ENCODE results near the gene PRTN3.
A peak's percentile ranks its signal among the peaks of the same experiment; 100 is the strongest.
"Not testable (repeated sequence)": the region's sequence is repeated elsewhere in the genome, so short reads cannot be mapped to it uniquely, and the experiment has no call there.

The PRTN3 gene

GRCh38 chr19:849195-849594 is 8.4 kb downstream of the PRTN3 start:
- DNase-seq, result not testable (repeated sequence)

- DNase-seq, result peak; percentile 88
Measured at GRCh38 chr19:850221-850978, 9.6 kb downstream of the PRTN3 start.

- no peak for DNase-seq
Measured at GRCh38 chr19:850979-851335, 10.2 kb downstream of the PRTN3 start.

GRCh38 chr19:852136-853013 is 11.6 kb downstream of the PRTN3 start, which contains the start of gene ELANE:
Gene ELANE, plus strand, starts transcription at chr19:852303. Its CDS starts 26 bp downstream, at chr19:852329.
- DNase-seq, result no peak

- no peak for DNase-seq
Measured at GRCh38 chr19:853014-853585, 12.3 kb downstream of the PRTN3 start.

GRCh38 chr19:853614-854220 is 12.9 kb downstream of the PRTN3 start:
- not testable (repeated sequence) for DNase-seq

GRCh38 chr19:854549-854948 is 13.8 kb downstream of the PRTN3 start:
- DNase-seq, result no peak

- no peak for DNase-seq
Measured at GRCh38 chr19:855142-855541, 14.3 kb downstream of the PRTN3 start.

- DNase-seq, result no peak
Measured at GRCh38 chr19:855566-856120, 14.8 kb downstream of the PRTN3 start.

GRCh38 chr19:858284-858683 is 17.5 kb downstream of the PRTN3 start:
- DNase-seq, result no peak

GRCh38 chr19:858868-859843 is 18.4 kb downstream of the PRTN3 start, which contains the start of gene CFD:
Gene CFD, plus strand, starts transcription at chr19:859664. Its CDS starts 26 bp downstream, at chr19:859690.
- no peak for DNase-seq

- DNase-seq, result no peak
Measured at GRCh38 chr19:861141-861755, 20.4 kb downstream of the PRTN3 start.

- DNase-seq, result peak; percentile 81
Measured at GRCh38 chr19:861756-862580, 21.2 kb downstream of the PRTN3 start.

GRCh38 chr19:862581-863314 is 21.9 kb downstream of the PRTN3 start:
- no peak for DNase-seq

- DNase-seq, result no peak
Measured at GRCh38 chr19:863315-863620, 22.5 kb downstream of the PRTN3 start.

- DNase-seq, result no peak
Measured at GRCh38 chr19:866769-867300, 26.0 kb downstream of the PRTN3 start.

- no peak for DNase-seq
Measured at GRCh38 chr19:867301-867793, 26.5 kb downstream of the PRTN3 start.

- no peak for DNase-seq
Measured at GRCh38 chr19:867855-868457, 27.2 kb downstream of the PRTN3 start.
